H1 (cell line): ENCODE measurements around the gene OR11H12.
"Not testable (repeated sequence)": the region's sequence is repeated elsewhere in the genome, so short reads cannot be mapped to it uniquely, and the experiment has no call there.

Experiments
- ATF3 ChIP-seq: IDR thresholded peaks from 2 replicates; pipeline ENCODE4 v1.6.1; 2011; ENCODE audit warnings: low read depth, mild to moderate bottlenecking, low read length; ENCODE audit not compliant: insufficient read depth
- CBX5 ChIP-seq: fragments of 300-800, 300-1000 bp; sonication (generic); IDR thresholded peaks from 2 replicates; pipeline ENCODE4 v1.7.1; 2016; ENCODE audit warnings: antibody characterized with exemption, low read length, low read depth
- CEBPB ChIP-seq: IDR thresholded peaks from 2 replicates; pipeline ENCODE4 v1.6.1; 2012; ENCODE audit warnings: low read depth, low read length
- CTCF ChIP-seq, 3 experiments: IDR thresholded peaks; 1 replicate in 2 of 3; 2 replicates in 1 of 3; pipeline versions ENCODE4 v1.5.1 to v1.6.1; 2011; ENCODE audit warnings: low read length in 3 of 3, mild to moderate bottlenecking in 3 of 3, inconsistent platforms in 2 of 3, low read depth in 1 of 3, moderate library complexity in 1 of 3; ENCODE audit not compliant: insufficient read depth in 1 of 3; ENCODE audit errors: control extremely low read depth in 1 of 3
- EGR1 ChIP-seq: IDR thresholded peaks from 2 replicates; pipeline ENCODE4 v1.6.1; 2011; ENCODE audit warnings: low read depth, low read length, borderline replicate concordance
- EZH2 ChIP-seq: fragments of 200-600 bp; sonication (generic); IDR thresholded peaks from 2 replicates; pipeline ENCODE4 v1.7.1; 2012; ENCODE audit warnings: low read depth, mild to moderate bottlenecking, moderate library complexity, low read length, inconsistent platforms; ENCODE audit not compliant: severe bottlenecking
- GABPA ChIP-seq: IDR thresholded peaks from 2 replicates; pipeline ENCODE4 v1.6.1; 2011; ENCODE audit warnings: mild to moderate bottlenecking, low read length, moderate library complexity, borderline replicate concordance; ENCODE audit not compliant: insufficient read depth
- MAX ChIP-seq: IDR thresholded peaks from 2 replicates; pipeline ENCODE4 v1.6.1; 2012; ENCODE audit warnings: inconsistent platforms
- POLR2A ChIP-seq, 2 experiments: IDR thresholded peaks; 1 replicate in 1 of 2; 2 replicates in 1 of 2; pipeline ENCODE4 v1.6.1; 2011; ENCODE audit warnings: low read depth in 2 of 2, low read length in 2 of 2, mild to moderate bottlenecking in 2 of 2; ENCODE audit errors: control extremely low read depth in 1 of 2
- POLR2AphosphoS5 ChIP-seq: IDR thresholded peaks from 2 replicates; pipeline ENCODE4 v1.6.1; 2011; ENCODE audit warnings: low read depth, low read length
- RNF2 ChIP-seq: fragments of 200-900, 300-1000 bp; sonication (generic); IDR thresholded peaks from 2 replicates; pipeline ENCODE4 v1.7.1; 2016; ENCODE audit warnings: borderline replicate concordance, low read depth, mild to moderate bottlenecking, antibody characterized with exemption, low read length; ENCODE audit not compliant: poor library complexity, severe bottlenecking; ENCODE audit errors: missing control alignments
- SRF ChIP-seq: IDR thresholded peaks from 2 replicates; pipeline ENCODE4 v1.6.1; 2011; ENCODE audit warnings: mild to moderate bottlenecking, low read depth, low read length, moderate library complexity
- TAF7 ChIP-seq: optimal IDR thresholded peaks from 2 replicates; pipeline ENCODE3; 2011; ENCODE audit warnings: low read depth, mild to moderate bottlenecking, inconsistent platforms, low read length, moderate library complexity, borderline replicate concordance
- YY1 ChIP-seq: IDR thresholded peaks from 2 replicates; pipeline ENCODE4 v1.6.1; 2011; ENCODE audit warnings: low read depth, mild to moderate bottlenecking, low read length

- not testable (repeated sequence) for TF ChIP-seq CTCF (IDR thresholded peaks at IDR 0.05; ENCODE audit: control extremely low read depth in 1 of 3, insufficient read depth in 1 of 3, low read depth in 1 of 3, low read length in 3 of 3); MAX; RNF2; ATF3; CEBPB; POLR2AphosphoS5; SRF; POLR2A (IDR thresholded peaks at IDR 0.05; ENCODE audit: control extremely low read depth in 1 of 2, low read depth in 2 of 2, low read length in 2 of 2); CBX5; YY1; EGR1; GABPA; TAF7; EZH2
Observed at GRCh38 chr14:18582908-18583307, 18.0 kb upstream of the OR11H12 start.
